Measurements from ENCODE around the gene KCTD17. TPM values are rescaled to one million over a fixed set of nuclear protein-coding genes. Genes with fewer than 3 reads are reported as not detected.

Gene KCTD17
- total RNA-seq, 1 donor from 2014 or later = 7.4 TPM

DNA sequence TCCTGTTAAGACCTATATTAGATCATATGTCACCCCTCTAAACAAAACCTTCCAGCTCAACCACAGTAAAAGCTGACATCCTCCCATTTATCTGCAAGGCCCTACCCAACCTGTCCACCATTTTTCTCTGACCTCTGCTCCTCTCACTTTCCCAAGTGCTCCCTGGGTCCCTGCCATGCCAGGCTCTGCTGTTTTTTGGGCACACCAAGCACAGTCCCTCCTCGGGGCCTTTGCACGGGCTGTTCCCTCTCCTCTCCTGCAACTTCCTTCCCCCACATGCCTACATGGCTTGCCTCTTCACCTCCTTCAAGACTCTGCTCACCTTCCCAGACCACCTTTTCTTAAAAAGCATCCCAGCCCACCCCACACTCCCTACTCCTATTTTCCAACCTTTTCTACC is 42.1 kb upstream of the KCTD17 start:
- peaks cover 4% of the 10 kb centered on the region for H3K27me3 ChIP-seq (ENCODE audit: control insufficient read depth, insufficient read depth, low read length)
- no peaks in the 10 kb centered on the region for H3K36me3 ChIP-seq (ENCODE audit: control insufficient read depth, insufficient read depth, low read length)
- TF ChIP-seq, protein P1, sequence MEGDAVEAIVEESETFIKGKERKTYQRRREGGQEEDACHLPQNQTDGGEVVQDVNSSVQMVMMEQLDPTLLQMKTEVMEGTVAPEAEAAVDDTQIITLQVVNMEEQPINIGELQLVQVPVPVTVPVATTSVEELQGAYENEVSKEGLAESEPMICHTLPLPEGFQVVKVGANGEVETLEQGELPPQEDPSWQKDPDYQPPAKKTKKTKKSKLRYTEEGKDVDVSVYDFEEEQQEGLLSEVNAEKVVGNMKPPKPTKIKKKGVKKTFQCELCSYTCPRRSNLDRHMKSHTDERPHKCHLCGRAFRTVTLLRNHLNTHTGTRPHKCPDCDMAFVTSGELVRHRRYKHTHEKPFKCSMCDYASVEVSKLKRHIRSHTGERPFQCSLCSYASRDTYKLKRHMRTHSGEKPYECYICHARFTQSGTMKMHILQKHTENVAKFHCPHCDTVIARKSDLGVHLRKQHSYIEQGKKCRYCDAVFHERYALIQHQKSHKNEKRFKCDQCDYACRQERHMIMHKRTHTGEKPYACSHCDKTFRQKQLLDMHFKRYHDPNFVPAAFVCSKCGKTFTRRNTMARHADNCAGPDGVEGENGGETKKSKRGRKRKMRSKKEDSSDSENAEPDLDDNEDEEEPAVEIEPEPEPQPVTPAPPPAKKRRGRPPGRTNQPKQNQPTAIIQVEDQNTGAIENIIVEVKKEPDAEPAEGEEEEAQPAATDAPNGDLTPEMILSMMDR (IDR thresholded peaks at IDR 0.05; ENCODE audit: insufficient read depth, low read length, severe bottlenecking) = no peak
- no peak for FAIRE-seq
- DNase-seq (ENCODE audit: low read depth) = no peak
- H3K4me3 ChIP-seq (ENCODE audit: low read depth, low read length) = no peak overlapping the region

DNA sequence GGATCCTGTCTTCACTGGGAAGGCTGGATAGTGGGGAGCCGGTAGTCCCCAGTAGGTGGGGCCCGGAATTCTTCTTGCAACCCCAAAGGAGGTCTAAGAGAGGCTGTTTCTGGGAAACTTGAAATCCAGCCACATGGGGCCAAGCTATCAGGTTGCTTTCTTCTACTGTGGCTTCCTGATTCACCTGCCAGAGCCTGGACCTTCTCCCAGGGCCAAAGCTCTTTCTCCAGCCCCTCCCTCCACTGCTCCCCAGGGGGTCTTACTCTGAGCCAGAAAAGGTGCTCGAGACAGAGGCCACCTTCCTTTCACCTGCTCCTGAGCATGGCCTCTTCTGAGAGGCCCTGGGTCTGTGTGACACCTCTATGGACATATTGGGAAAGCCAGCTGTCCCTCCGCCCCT is 41.4 kb upstream of the KCTD17 start:
- Histone ChIP-seq H3K36me3 (ENCODE audit: control insufficient read depth, insufficient read depth, low read length) (no peaks in the 10 kb centered on the region), H3K27me3 (ENCODE audit: control insufficient read depth, insufficient read depth, low read length) (peaks cover 4% of the 10 kb centered on the region), H3K4me3 (ENCODE audit: low read depth, low read length) (no peak overlapping the region)
- no peak for FAIRE-seq
- no peak for DNase-seq (ENCODE audit: low read depth)
- TF ChIP-seq, protein P1 (IDR thresholded peaks at IDR 0.05; ENCODE audit: insufficient read depth, low read length, severe bottlenecking) = no peak

DNA sequence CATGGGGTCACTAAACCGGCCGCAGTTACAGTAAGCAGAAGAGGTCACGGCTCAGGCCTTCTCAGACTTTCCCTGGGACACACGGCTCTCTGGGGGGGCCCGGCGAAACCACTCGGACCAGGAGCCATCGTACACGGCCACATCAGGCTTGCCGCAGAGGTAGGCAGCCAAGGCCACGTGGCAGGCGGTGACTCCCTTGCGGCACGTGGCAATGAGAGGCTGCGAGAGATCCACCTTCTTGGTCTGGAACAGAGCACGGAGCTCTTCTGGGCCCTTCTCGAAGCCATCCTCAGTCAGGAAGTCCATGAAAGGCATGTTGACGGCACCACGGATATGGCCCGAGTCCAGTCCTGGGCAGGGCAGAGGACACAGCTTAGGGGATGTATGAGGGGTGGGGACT is 40.6 kb upstream of the KCTD17 start:
- FAIRE-seq = no peak

DNA sequence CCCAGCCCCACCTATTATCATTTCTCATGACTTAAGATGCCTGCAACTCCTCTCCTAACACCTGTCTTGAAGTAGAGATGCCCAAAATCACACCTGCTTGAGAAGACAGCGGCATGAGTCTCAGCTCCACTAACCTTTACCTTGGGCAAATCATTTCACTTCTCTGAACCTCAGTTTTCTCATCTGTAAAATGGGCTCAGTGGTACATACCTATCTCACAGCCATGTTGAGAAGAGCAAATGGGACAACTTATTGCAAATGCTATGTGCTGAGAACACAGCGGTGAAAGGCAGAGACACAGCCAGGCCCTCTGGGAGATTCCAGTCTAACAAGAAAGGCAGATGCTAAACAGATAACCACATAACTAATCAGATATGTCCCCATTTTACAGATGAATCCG is 40.1 kb upstream of the KCTD17 start:
- FAIRE-seq (no peak), DNase-seq (ENCODE audit: low read depth) (no peak)
- no peak overlapping the region for H3K4me3 ChIP-seq (ENCODE audit: low read depth, low read length)
- peaks cover under 1% of the 10 kb centered on the region for H3K36me3 ChIP-seq (ENCODE audit: control insufficient read depth, insufficient read depth, low read length)
- peaks cover 4% of the 10 kb centered on the region for H3K27me3 ChIP-seq (ENCODE audit: control insufficient read depth, insufficient read depth, low read length)
- TF ChIP-seq, protein P1 (IDR thresholded peaks at IDR 0.05; ENCODE audit: insufficient read depth, low read length, severe bottlenecking) = no peak

More for the DNA sequence above, 40.6 kb upstream of the KCTD17 start:
- H3K4me3 ChIP-seq (ENCODE audit: low read depth, low read length) = no peak overlapping the region
- no peak for DNase-seq (ENCODE audit: low read depth)
- no peaks in the 10 kb centered on the region for H3K36me3 ChIP-seq (ENCODE audit: control insufficient read depth, insufficient read depth, low read length)
- TF ChIP-seq, protein P1 (IDR thresholded peaks at IDR 0.05; ENCODE audit: insufficient read depth, low read length, severe bottlenecking) = no peak
- H3K27me3 ChIP-seq (ENCODE audit: control insufficient read depth, insufficient read depth, low read length) = peaks cover 4% of the 10 kb centered on the region

DNA sequence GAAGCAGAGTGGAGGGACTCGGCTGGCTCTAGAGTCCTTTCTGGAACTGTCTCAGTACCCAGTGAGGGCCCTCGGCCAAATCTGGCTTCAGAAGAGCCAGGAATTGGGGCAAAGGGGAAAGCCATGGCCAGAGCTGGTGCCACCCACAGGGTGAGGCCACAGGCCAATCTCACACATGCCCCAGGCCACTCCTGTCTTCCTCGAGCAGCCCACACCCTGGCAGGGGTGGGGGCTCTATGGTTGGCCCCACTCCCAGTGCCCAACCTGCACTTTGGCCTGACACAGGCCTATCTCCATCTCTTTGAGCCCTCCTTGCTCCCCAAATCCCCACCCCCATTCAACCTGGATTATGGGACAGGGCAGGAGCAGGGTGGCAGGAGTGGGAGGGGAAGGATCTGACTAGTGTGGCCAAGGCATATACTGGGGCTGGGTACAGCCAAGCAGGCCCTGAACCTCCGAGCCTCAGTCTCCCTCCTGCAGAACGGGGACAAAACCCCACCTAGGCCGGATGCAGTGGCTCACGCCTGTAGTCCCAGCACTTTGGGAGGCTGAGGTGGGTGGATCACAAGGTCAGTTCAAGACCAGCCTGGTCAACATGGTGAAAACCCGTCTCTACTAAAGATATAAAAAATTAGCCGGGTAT is 39.2 kb upstream of the KCTD17 start:
- H3K4me3 ChIP-seq (ENCODE audit: low read depth, low read length) = no peak overlapping the region
- H3K27me3 ChIP-seq (ENCODE audit: control insufficient read depth, insufficient read depth, low read length) = peaks cover 4% of the 10 kb centered on the region
- FAIRE-seq = no peak
- H3K36me3 ChIP-seq (ENCODE audit: control insufficient read depth, insufficient read depth, low read length) = peaks cover 8% of the 10 kb centered on the region
- DNase-seq (ENCODE audit: low read depth) = no peak
- TF ChIP-seq, protein P1 (IDR thresholded peaks at IDR 0.05; ENCODE audit: insufficient read depth, low read length, severe bottlenecking) = no peak

DNA sequence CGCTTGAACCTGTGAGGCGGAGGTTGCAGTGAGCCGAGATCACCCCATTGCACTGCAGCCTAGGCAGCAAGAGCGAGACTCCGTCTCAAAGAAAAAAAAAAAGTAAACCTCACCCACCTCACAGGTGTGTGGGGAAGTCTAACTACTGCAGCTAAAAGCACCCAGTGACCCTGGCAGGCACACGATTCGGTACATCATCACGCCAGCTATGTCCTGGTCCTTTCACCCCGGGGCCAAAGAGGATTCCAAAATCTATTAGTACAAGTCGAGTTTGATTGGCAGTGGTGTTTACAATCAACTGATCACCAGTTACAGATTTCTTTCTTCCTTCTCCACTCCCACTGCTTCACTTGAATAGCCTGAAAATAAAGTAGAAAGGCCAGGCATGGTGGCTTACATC is 38.6 kb upstream of the KCTD17 start:
- Histone ChIP-seq H3K4me3 (ENCODE audit: low read depth, low read length) (no peak overlapping the region), H3K36me3 (ENCODE audit: control insufficient read depth, insufficient read depth, low read length) (peaks cover 12% of the 10 kb centered on the region), H3K27me3 (ENCODE audit: control insufficient read depth, insufficient read depth, low read length) (peaks cover 2% of the 10 kb centered on the region)
- no peak for FAIRE-seq
- TF ChIP-seq, protein P1 (IDR thresholded peaks at IDR 0.05; ENCODE audit: insufficient read depth, low read length, severe bottlenecking) = no peak
- no peak for DNase-seq (ENCODE audit: low read depth)
